H1 (cell line): ENCODE data around the gene NAIF1. TPM values are rescaled to one million over a fixed set of nuclear protein-coding genes. Genes with fewer than 3 reads are reported as not detected.

Source experiments
- CTCF ChIA-PET: fragments of 300-600 bp; sonication (Branson Sonifier 250); formaldehyde crosslinking; loops from one replicate; lab custom pipeline; 2021; ENCODE audit not compliant: partially characterized antibody; lab: Charles Lee
- POLR2A ChIA-PET: fragments of 300-600 bp; sonication (Branson Sonifier 250); formaldehyde crosslinking; loops from one replicate; lab custom pipeline; 2021; ENCODE audit warnings: inconsistent platforms; ENCODE audit not compliant: partially characterized antibody; lab: Charles Lee
- DNase-seq, 2 experiments: peaks; one replicate each; pipeline versions ENCODE4 v3.0.0 to v3.0.0-alpha.2; 2010 to 2022; ENCODE audit warnings: low spot score in 2 of 2, low read depth in 1 of 2, mixed read lengths in 1 of 2
- FAIRE-seq: peaks from 2 replicates; lab custom pipeline; 2011; peaks lifted over from hg19 to GRCh38; lab: Jason Lieb, UNC
- H2AFZ ChIP-seq: 2 replicates; pipeline ENCODE4 v1.8.1; 2012; ENCODE audit warnings: low read length, inconsistent platforms
- H2AK5ac ChIP-seq: 2 replicates; pipeline ENCODE4 v1.6.1; 2013; ENCODE audit warnings: low read depth, low read length
- H2BK120ac ChIP-seq: replicated peaks from 2 replicates; pipeline ENCODE3; 2013; ENCODE audit warnings: low read depth, low read length, inconsistent platforms
- H2BK12ac ChIP-seq: 2 replicates; pipeline ENCODE4 v1.6.1; 2013; ENCODE audit warnings: low read depth, low read length
- H2BK15ac ChIP-seq: 2 replicates; pipeline ENCODE4 v1.6.1; 2013; ENCODE audit warnings: low read length
- H2BK20ac ChIP-seq: 2 replicates; pipeline ENCODE4 v1.6.1; 2013; ENCODE audit warnings: low read length
- H2BK5ac ChIP-seq: 2 replicates; pipeline ENCODE4 v1.6.1; 2013; ENCODE audit warnings: low read depth, low read length
- H3K14ac ChIP-seq: 2 replicates; pipeline ENCODE4 v1.6.1; 2013; ENCODE audit warnings: inconsistent platforms; ENCODE audit not compliant: insufficient read length
- H3K18ac ChIP-seq: 2 replicates; pipeline ENCODE4 v1.6.1; 2013; ENCODE audit warnings: low read length; ENCODE audit errors: extremely low read depth
- H3K23ac ChIP-seq: 2 replicates; pipeline ENCODE4 v1.6.1; 2013; ENCODE audit warnings: inconsistent platforms; ENCODE audit not compliant: insufficient read length
- H3K23me2 ChIP-seq: 2 replicates; pipeline ENCODE4 v1.6.1; 2013; ENCODE audit warnings: low read depth, low read length
- H3K27ac ChIP-seq: 2 replicates; pipeline ENCODE4 v1.6.1; 2011; ENCODE audit warnings: low read depth, low read length, inconsistent platforms
- H3K27me3 ChIP-seq, 4 experiments: replicated peaks in 1 of 4; 1 replicate in 1 of 4; 2 replicates in 3 of 4; pipeline versions ENCODE4 v1.6.1 to v1.8.1; 2011 to 2013; ENCODE audit warnings: low read length in 3 of 4, mild to moderate bottlenecking in 3 of 4, inconsistent platforms in 2 of 4, mixed read lengths in 2 of 4, moderate library complexity in 1 of 4; ENCODE audit not compliant: control insufficient read depth in 3 of 4, insufficient read depth in 3 of 4; ENCODE audit errors: extremely low read depth in 1 of 4
- H3K36me3 ChIP-seq, 4 experiments: 2 replicates each; pipeline versions ENCODE4 v1.6.1 to v1.8.1; 2011 to 2013; ENCODE audit warnings: mild to moderate bottlenecking in 4 of 4, low read length in 3 of 4, moderate library complexity in 2 of 4, control low read depth in 1 of 4, inconsistent platforms in 1 of 4; ENCODE audit not compliant: insufficient read depth in 4 of 4, control insufficient read depth in 2 of 4
- H3K4ac ChIP-seq: replicated peaks from 2 replicates; pipeline ENCODE3; 2013; ENCODE audit warnings: low read length, low read depth, mixed read lengths, inconsistent platforms; ENCODE audit not compliant: insufficient read length
- H3K4me1 ChIP-seq, 4 experiments: replicated peaks in 1 of 4; 1 replicate in 1 of 4; 2 replicates in 3 of 4; pipeline versions ENCODE4 v1.6.1 to v1.8.1; 2011 to 2013; ENCODE audit warnings: low read length in 3 of 4, inconsistent platforms in 2 of 4, mixed read lengths in 1 of 4; ENCODE audit not compliant: insufficient read depth in 4 of 4, control insufficient read depth in 3 of 4
- H3K4me2 ChIP-seq, 2 experiments: 2 replicates each; pipeline versions ENCODE4 v1.6.1 to v1.8.1; 2011 to 2013; ENCODE audit warnings: low read depth in 2 of 2, low read length in 2 of 2, control low read depth in 1 of 2, inconsistent platforms in 1 of 2, mild to moderate bottlenecking in 1 of 2; ENCODE audit not compliant: insufficient read depth in 1 of 2
- H3K4me3 ChIP-seq, 4 experiments: fragments of 200-600, 300-600 bp in 1 of 4; sonication (generic), shearing (Covaris generic), sonication (Bioruptor Twin) in 1 of 4; 2 replicates each; pipeline versions ENCODE4 v1.5.1 to v1.8.1; 2011 to 2016; ENCODE audit warnings: low read length in 4 of 4, low read depth in 3 of 4, control low read depth in 2 of 4, inconsistent platforms in 2 of 4, mild to moderate bottlenecking in 2 of 4, mixed read lengths in 1 of 4, moderate library complexity in 1 of 4; ENCODE audit not compliant: insufficient read depth in 2 of 4; ENCODE audit errors: extremely low read depth in 1 of 4
- H3K56ac ChIP-seq: replicated peaks from 2 replicates; pipeline ENCODE3; 2013; ENCODE audit warnings: low read depth, mild to moderate bottlenecking, mixed read lengths, low read length, inconsistent platforms; ENCODE audit not compliant: insufficient read length
- H3K79me1 ChIP-seq: 2 replicates; pipeline ENCODE4 v1.6.1; 2013; ENCODE audit warnings: low read depth, low read length, control low read depth
- H3K79me2 ChIP-seq, 2 experiments: 2 replicates each; pipeline versions ENCODE4 v1.6.1 to v1.8.1; 2012 to 2013; ENCODE audit warnings: low read length in 2 of 2, mild to moderate bottlenecking in 2 of 2, inconsistent platforms in 1 of 2; ENCODE audit not compliant: insufficient read depth in 2 of 2, control insufficient read depth in 1 of 2
- H3K9ac ChIP-seq, 4 experiments: replicated peaks in 1 of 4; 1 replicate in 1 of 4; 2 replicates in 3 of 4; pipeline versions ENCODE4 v1.6.1 to v1.8.1; 2011 to 2013; ENCODE audit warnings: low read depth in 3 of 4, low read length in 3 of 4, control low read depth in 2 of 4, mild to moderate bottlenecking in 2 of 4, moderate library complexity in 2 of 4, inconsistent platforms in 1 of 4; ENCODE audit errors: extremely low read depth in 1 of 4
- H3K9me3 ChIP-seq, 2 experiments: 2 replicates each; pipeline versions ENCODE4 v1.6.1 to v1.8.1; 2012 to 2013; ENCODE audit warnings: mild to moderate bottlenecking in 2 of 2, moderate library complexity in 2 of 2, control low read depth in 1 of 2, inconsistent platforms in 1 of 2, low read depth in 1 of 2, low read length in 1 of 2, mixed read lengths in 1 of 2; ENCODE audit not compliant: insufficient read depth in 2 of 2
- H4K20me1 ChIP-seq, 2 experiments: replicated peaks in 1 of 2; 2 replicates each; pipeline versions ENCODE3 to v1.8.1; 2011 to 2013; ENCODE audit warnings: inconsistent platforms in 2 of 2, low read length in 2 of 2, mild to moderate bottlenecking in 1 of 2; ENCODE audit not compliant: insufficient read depth in 2 of 2, control insufficient read depth in 1 of 2
- H4K5ac ChIP-seq: 2 replicates; pipeline ENCODE4 v1.6.1; 2013; ENCODE audit warnings: low read length, low read depth, mixed read lengths, inconsistent platforms; ENCODE audit not compliant: insufficient read length
- H4K8ac ChIP-seq: 2 replicates; pipeline ENCODE4 v1.8.0; 2013; ENCODE audit warnings: mild to moderate bottlenecking, moderate library complexity, low read length, inconsistent platforms; ENCODE audit not compliant: insufficient read depth; ENCODE audit errors: extremely low read depth
- H4K91ac ChIP-seq: replicated peaks from 2 replicates; pipeline ENCODE3; 2013; ENCODE audit warnings: low read length, mixed read lengths, inconsistent platforms; ENCODE audit not compliant: insufficient read length
- BACH1 ChIP-seq: IDR thresholded peaks from 2 replicates; pipeline ENCODE4 v1.6.1; 2012; ENCODE audit warnings: low read length, improper control_type of control experiment
- BCL11A ChIP-seq, 2 experiments: IDR thresholded peaks; one replicate each; pipeline ENCODE4 v1.6.1; 2011; ENCODE audit warnings: low read depth in 2 of 2, low read length in 2 of 2, mild to moderate bottlenecking in 2 of 2
- CTBP2 ChIP-seq: IDR thresholded peaks from 2 replicates; pipeline ENCODE4 v1.7.0; 2011; ENCODE audit warnings: borderline replicate concordance, mild to moderate bottlenecking, moderate library complexity, mixed read lengths, low read length; ENCODE audit not compliant: insufficient read depth, insufficient read length
- CTCF ChIP-seq, 3 experiments: IDR thresholded peaks; 1 replicate in 2 of 3; 2 replicates in 1 of 3; pipeline versions ENCODE4 v1.5.1 to v1.6.1; 2011; ENCODE audit warnings: low read length in 3 of 3, mild to moderate bottlenecking in 3 of 3, inconsistent platforms in 2 of 3, low read depth in 1 of 3, moderate library complexity in 1 of 3; ENCODE audit not compliant: insufficient read depth in 1 of 3; ENCODE audit errors: control extremely low read depth in 1 of 3
- EGR1 ChIP-seq: IDR thresholded peaks from 2 replicates; pipeline ENCODE4 v1.6.1; 2011; ENCODE audit warnings: low read depth, low read length, borderline replicate concordance
- POU5F1 ChIP-seq: IDR thresholded peaks from 2 replicates; pipeline ENCODE4 v1.6.1; 2011; ENCODE audit warnings: low read depth, mild to moderate bottlenecking, low read length, moderate library complexity
- RNF2 ChIP-seq: fragments of 200-900, 300-1000 bp; sonication (generic); IDR thresholded peaks from 2 replicates; pipeline ENCODE4 v1.7.1; 2016; ENCODE audit warnings: borderline replicate concordance, low read depth, mild to moderate bottlenecking, antibody characterized with exemption, low read length; ENCODE audit not compliant: poor library complexity, severe bottlenecking; ENCODE audit errors: missing control alignments
- WGBS, 2 experiments: shearing (Covaris generic) in 1 of 2; methylation state at CpG; one replicate each; pipeline versions ENCODE4 v1.1.6 to v1.1.7; 2013 to 2015; ENCODE audit warnings: low lambda C conversion rate in 2 of 2, mixed read lengths in 2 of 2, inconsistent platforms in 1 of 2, low coverage in 1 of 2, missing lambda C conversion rate in 1 of 2; ENCODE audit not compliant: insufficient replicate concordance in 2 of 2, insufficient coverage in 1 of 2, insufficient read length in 1 of 2; ENCODE audit errors: extremely low coverage in 1 of 2, missing lambda C conversion rate in 1 of 2; 5-methylcytosine and 5-hydroxymethylcytosine counted together
- polyA plus RNA-seq, 7 experiments: library from polyadenylated mRNA; depleted of rRNA in 3 of 7; stranded (reverse) in 5 of 7; unstranded in 2 of 7; fragments of >200 nt in 5 of 7; fragments of 200-250 nt in 2 of 7; gene quantifications; 1 replicate in 5 of 7; 2 replicates in 1 of 7; 4 replicates in 1 of 7; pipeline versions ENCODE4 v1.2.1 to v1.2.3, GENCODE V29; 2011 to 2013; ENCODE audit warnings: missing spikeins in 2 of 7, mixed read lengths in 2 of 7
- total RNA-seq: library from RNA; stranded (reverse); fragmentation: NEBNext Ultra II Directional; extraction: Animal tissue kit (Norgen Biotek cat#: 25700); gene quantifications from 2 replicates; pipeline ENCODE4 v1.2.1, GENCODE V29; 2021
- TF ChIP-seq, protein P1 (sequence below): IDR thresholded peaks from 2 replicates; pipeline ENCODE4 v1.6.1; 2011; ENCODE audit warnings: low read depth, mild to moderate bottlenecking, low read length; ENCODE audit not compliant: insufficient read depth

The NAIF1 gene
- total and polyA plus RNA-seq, 2 of the 8 experiments (the other 6 are each of a cell fraction or from before 2014, with no cell fraction given), result 8.7 to 9.0 TPM

DNA sequence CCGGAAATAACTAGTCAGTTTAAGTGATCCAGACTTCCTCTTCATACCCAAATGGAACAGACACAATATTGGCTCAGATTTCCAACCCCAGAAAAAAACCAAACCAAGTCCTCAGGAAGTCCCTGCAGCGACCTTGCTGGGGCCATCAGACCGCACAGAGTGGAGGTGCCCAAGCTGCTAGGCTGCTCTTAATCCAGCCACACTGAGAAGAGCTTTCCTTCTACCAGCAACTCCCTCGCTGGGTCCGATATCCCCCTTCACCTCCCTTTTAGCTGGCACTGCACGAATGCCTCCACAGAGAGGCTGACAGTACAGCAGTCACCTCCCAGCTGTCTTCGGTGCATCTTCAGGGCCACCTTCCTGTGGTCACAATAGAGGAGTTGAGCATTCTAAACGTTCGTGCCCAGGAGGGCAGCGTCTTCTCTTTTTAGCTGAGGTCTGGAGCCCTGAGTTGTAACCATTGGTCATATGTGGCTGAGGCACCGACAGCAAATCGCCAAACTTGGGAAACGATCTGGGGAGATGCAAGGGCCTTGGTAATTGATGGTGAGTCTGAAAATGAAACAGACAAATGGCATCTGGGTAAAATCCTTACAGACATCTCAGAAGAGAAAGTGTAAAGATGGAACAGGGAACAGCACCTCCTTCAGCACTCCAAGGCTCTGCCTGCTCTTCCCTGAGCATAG lies 5.7 kb downstream of the NAIF1 start:
- Histone ChIP-seq H3K4me1 (peaks cover 0 to 10% (median 6%) of the 10 kb centered on the region in 4 experiments; a peak in 5 of 7 replicates), H3K56ac (no peak overlapping the region), H3K23ac (no peak overlapping the region), H3K9ac (no peak overlapping the region; a peak in 1 of 7 replicates), H3K27ac (no peak overlapping the region), H3K27me3 (no peaks in the 10 kb centered on the region), H3K79me1 (peaks cover 7% of the 10 kb centered on the region), H3K4ac (no peak overlapping the region), H3K4me3 (no peak overlapping the region), H3K4me2 (no peak overlapping the region), H2BK12ac (no peak overlapping the region), H3K23me2 (no peaks in the 10 kb centered on the region; the same call in 1 of the 2 replicates), H4K20me1 (no peaks in the 10 kb centered on the region), H2BK15ac (no peak overlapping the region), H2AK5ac (no peak overlapping the region), H3K36me3 (peaks cover 0 to 2% (median 0%) of the 10 kb centered on the region in 4 experiments; a peak in 1 of 8 replicates), H3K14ac (no peak overlapping the region), H4K5ac (no peak overlapping the region), H2BK120ac (no peak overlapping the region), H2BK5ac (no peak overlapping the region), H2BK20ac (no peak overlapping the region), H3K79me2 (no peaks in the 10 kb centered on the region), H4K91ac (no peak overlapping the region), H4K8ac (no peak overlapping the region), H3K9me3 (no peaks in the 10 kb centered on the region), H2AFZ (no peak overlapping the region), H3K18ac (no peak overlapping the region)
- ChIA-PET POLR2A (no interaction called here), CTCF (interaction anchor here (1.3 to 6.0 kb wide), 3 partner anchors 31 to 119 kb away, joined by 3 to 27 read pairs (median 7); no protein-coding TSS in a partner anchor)
- FAIRE-seq, result no peak
- 86% methylated on average over 13 of the region's 13 CpGs; no CpG with 5 or more reads in 1 of the 2 experiments for WGBS, 2 experiments
- no peak for DNase-seq
- no peak for TF ChIP-seq POU5F1
- TF ChIP-seq BACH1, result no peak
- TF ChIP-seq, protein P1, sequence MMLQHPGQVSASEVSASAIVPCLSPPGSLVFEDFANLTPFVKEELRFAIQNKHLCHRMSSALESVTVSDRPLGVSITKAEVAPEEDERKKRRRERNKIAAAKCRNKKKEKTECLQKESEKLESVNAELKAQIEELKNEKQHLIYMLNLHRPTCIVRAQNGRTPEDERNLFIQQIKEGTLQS, result no peak
- TF ChIP-seq CTBP2, result no peak
- no peak for TF ChIP-seq RNF2
- no peak for TF ChIP-seq BCL11A (IDR thresholded peaks at IDR 0.05; ENCODE audit: low read depth in 2 of 2, low read length in 2 of 2)
- no peak for TF ChIP-seq EGR1
- no peak for TF ChIP-seq CTCF (IDR thresholded peaks at IDR 0.05; ENCODE audit: control extremely low read depth in 1 of 3, insufficient read depth in 1 of 3, low read depth in 1 of 3, low read length in 3 of 3)
